GM19193 (cell line): ENCODE results near the gene VDAC2.

ENCODE experiments used
- POLR2A ChIP-seq: IDR thresholded peaks from 4 replicates; pipeline ENCODE4 v1.6.1; 2011; ENCODE audit not compliant: insufficient read depth, insufficient read length; ENCODE audit errors: extremely low read depth

Gene VDAC2

GRCh38 chr10:75191821-75192568, 18.6 kb upstream of the VDAC2 start:
- no peak for TF ChIP-seq POLR2A

GRCh38 chr10:75195035-75195763, 15.4 kb upstream of the VDAC2 start:
- no peak for TF ChIP-seq POLR2A

GRCh38 chr10:75197066-75197465, 13.5 kb upstream of the VDAC2 start:
- TF ChIP-seq POLR2A: no peak

GRCh38 chr10:75197906-75198305, 12.7 kb upstream of the VDAC2 start:
- TF ChIP-seq POLR2A: no peak

GRCh38 chr10:75201793-75202307, 8.7 kb upstream of the VDAC2 start:
- no peak for TF ChIP-seq POLR2A

GRCh38 chr10:75202321-75203045, 8.1 kb upstream of the VDAC2 start:
- TF ChIP-seq POLR2A: no peak

- TF ChIP-seq POLR2A: no peak
Observed at GRCh38 chr10:75203724-75204123, 6.9 kb upstream of the VDAC2 start.

- TF ChIP-seq POLR2A: no peak
Observed at GRCh38 chr10:75205908-75206307, 4.7 kb upstream of the VDAC2 start.

GRCh38 chr10:75207079-75207856, 3.3 kb upstream of the VDAC2 start:
- TF ChIP-seq POLR2A: no peak

- no peak for TF ChIP-seq POLR2A
Observed at GRCh38 chr10:75207857-75208144, 2.8 kb upstream of the VDAC2 start.

- TF ChIP-seq POLR2A: no peak
Observed at GRCh38 chr10:75208181-75208580, 2.4 kb upstream of the VDAC2 start.

GRCh38 chr10:75209086-75209920, 1.3 kb upstream of the VDAC2 start:
- TF ChIP-seq POLR2A: no peak

GRCh38 chr10:75209921-75210281, 695 bp upstream of the VDAC2 start:
- TF ChIP-seq POLR2A: no peak

GRCh38 chr10:75211007-75211691, 553 bp downstream of the VDAC2 start:
- TF ChIP-seq POLR2A: no peak

GRCh38 chr10:75212343-75212742, 1.7 kb downstream of the VDAC2 start:
- TF ChIP-seq POLR2A: no peak
